ENCODE measurements around the gene COL6A5.
"Not testable (repeated sequence)": the region's sequence is repeated elsewhere in the genome, so short reads cannot be mapped to it uniquely, and the experiment has no call there.

Gene COL6A5

DNA sequence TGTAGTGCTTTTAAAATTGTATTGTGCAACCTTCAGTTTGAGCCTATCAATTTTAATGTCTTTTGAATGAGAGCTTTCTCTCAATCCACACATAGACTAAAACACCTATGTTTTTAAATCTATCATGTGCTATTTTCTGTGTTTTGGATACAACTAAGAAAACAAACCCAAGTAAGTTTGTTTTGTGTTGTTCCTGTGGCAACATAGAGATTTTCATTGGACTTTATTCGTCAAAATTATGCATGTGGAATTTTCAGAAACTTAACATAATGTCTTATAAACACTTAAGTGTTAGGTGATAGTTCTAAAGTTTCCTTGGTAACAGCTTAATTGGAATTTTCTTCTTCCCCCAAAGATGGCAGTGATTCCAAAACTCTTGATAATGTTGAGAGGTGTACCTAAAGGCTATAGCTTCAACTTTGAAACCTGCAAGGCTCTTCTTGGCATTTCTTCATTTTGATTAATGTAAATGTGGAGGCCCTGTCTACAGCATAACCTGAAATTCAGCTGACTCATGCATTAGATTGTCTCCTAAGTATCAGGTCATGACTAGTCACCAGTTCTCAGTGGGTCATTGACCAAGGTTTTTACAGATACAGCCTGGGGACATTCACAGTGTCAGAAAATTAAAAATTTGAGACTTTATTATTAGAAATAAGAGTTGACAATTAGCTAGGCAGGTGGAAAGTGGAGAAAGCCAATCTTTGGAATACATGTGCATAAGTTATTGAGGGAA is 44.4 kb downstream of the COL6A5 start:
- no peak for DNase-seq

DNA sequence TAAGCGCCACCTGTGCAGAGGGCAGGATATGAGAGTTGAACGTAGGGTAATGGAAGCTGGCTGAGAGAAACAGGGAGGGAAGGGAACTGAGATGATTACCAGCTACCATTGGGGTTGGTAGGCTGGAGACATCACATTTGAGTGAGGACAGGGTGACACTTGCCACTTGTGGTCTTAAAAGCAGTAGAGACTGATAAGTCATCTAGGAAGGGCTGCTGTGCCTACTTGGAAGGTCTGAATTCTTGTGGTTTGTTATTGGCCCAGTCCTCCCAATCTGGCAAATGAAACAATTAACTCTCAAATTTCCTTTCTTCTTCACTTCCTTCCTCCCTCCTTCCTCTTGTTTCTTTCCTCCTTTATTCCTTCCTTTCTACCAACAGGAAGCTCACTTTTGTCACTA is 46.8 kb downstream of the COL6A5 start:
- DNase-seq, result no peak

DNA sequence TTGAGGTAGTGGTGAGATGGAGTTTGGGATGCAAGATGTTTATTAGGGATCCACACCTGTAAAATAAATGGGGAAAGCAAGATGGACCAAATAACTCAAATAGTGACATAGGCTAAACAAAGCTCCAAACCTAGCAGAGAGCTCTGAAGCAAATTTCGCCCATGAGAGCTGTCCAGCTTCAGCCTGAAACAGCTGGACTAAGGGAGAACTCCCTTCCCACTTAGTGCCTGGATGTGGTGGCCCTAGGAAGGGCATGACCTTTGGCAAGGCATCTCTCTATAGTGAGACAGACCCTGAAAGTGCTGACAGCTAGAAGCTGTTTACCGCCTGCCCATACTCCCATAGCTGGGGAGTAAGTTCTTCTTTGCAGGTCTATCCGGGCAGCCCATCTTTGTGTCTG is 48.1 kb downstream of the COL6A5 start:
- no peak for DNase-seq

DNA sequence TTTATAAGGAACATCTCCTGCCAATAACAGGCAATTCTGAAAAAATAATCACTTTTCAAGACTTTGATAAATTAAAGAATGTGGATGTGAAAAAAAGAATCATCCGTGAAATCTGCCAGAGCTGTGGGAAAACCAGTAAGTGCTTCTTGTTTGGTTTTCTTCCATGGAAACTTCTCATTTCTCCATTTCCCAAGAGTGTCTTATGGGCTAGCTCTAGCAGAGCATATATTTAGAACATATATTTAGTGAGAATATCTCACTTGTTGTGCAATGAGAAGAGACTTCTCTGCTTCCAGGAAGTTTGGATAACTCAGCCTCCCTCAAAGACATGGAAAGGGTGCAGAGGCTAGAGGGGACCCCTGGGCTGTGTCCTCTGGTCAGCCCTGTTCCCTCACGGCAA is 49.9 kb downstream of the COL6A5 start:
- no peak for DNase-seq

DNA sequence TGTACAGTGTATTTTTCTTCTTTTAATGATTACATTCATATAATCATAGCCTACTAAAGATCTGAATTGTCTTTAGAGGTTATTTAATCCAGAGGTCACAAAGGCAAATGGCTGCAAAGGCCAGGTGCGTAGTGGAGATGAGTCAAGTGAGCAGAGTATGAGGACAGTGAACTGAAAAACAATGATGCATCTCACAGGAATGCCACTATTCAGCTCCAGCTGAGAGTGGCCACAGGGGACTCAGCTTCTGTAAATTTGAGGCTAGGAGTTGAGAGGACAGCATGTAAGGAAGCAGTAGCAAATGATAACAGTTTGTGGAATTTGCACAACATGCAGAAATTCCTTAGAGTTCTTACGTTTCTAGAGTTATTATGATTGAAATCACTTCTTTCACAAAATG is 50.4 kb downstream of the COL6A5 start:
- no peak for DNase-seq

DNA sequence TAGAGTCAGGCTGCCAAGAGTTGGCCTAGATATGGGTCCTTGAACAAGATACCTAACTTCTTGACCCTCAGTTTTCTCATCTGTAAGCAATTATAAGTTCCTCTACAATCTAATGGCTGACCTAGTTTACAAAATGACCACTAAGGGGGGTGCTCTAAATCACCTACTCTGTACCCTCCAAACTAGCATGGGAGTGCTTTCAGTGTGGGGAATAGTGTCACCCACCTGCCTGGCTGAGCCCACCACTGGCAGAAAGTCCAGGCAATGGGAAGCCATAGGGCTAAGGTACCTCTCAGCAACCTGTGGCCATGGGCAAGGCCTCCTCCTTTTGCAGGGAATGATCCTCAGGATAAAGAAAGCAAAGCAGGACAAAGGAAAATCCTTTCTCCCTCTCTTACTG is 58.9 kb downstream of the COL6A5 start:
- DNase-seq, result no peak

DNA sequence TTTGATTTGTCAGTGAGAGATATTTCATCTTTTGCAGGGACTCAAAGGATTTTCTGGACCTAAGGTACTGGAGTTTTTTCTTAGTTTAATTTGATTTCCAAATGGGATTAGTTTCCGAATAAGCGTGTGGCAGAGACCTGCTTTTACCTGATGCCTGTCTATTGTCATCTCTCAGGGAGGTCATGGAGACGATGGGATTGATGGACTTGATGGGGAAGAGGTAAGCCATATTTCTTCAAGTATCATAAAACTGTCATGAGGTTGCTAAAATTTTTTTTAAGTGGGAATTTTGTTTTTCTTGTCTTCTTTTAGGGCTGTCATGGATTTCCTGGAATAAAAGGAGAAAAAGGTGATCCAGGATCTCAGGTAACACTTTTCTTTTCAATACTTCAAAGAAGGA is 60.5 kb downstream of the COL6A5 start:
- DNase-seq, result no peak

DNA sequence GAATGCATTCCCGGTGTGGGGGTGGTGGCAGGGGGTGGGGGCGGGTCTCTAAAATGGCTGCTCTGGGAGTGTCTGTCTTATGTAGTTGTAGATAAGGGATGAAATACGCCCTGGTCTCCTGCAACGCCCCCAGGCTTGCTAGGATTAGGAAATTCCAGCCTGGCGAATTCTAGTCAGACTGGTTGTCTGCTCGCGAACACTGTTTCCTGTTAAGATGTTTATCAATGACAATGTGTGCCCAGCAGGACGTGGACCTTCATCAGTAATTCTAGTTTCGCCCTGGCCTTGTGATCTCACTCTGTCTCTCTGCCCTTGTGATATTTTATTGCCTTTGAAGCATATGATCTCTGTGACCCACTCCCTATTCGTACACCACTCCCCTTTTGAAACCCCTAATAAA is 62.8 kb downstream of the COL6A5 start:
- DNase-seq, result not testable (repeated sequence)

DNA sequence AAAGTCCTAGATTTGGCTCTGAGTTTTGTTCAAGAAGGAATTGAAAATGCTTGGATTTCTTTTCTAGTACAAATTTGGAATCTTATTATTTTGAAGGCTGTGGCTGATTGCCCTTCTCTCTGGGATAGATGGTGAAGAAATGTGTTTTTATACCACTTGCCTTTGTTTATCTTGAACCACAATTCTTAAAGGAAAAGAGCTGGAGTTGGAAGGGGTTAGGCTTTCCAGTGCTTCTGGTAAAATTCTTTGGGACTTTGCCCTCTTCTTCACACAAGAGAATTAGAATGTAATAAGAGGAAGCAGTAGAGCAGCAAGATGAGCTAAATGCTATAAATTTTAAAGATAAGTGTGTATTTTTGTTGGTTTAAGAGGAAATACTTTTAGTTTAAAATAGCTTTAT is 65.8 kb downstream of the COL6A5 start:
- DNase-seq, result no peak

DNA sequence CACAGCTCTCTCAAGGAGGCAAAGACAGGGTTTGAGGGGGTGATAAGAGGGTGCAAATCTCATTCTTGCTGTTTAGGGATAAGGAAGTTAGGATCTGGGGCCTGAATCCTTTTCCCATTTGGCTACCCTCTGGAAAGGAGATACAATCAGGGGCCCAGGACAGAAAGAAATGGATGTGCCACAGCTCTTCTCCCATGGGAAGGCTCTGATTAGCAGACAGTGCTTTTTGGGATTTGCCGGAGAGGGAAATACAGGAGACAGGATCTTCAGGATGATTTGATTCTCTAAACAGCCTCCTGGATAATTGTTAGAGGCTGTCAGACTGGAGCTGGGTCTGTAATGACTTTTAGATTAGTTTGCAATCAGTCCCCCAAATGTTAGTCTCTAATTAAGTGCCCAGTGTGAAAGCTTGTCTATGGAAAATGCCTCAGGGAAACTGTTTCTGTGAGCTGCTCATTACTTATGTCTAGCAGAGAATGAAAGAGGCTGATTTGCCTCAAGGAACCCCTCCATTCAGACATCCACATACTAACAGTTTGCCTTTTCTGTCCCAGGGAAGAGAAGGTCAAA is 67.6 kb downstream of the COL6A5 start:
- DNase-seq, result no peak

DNA sequence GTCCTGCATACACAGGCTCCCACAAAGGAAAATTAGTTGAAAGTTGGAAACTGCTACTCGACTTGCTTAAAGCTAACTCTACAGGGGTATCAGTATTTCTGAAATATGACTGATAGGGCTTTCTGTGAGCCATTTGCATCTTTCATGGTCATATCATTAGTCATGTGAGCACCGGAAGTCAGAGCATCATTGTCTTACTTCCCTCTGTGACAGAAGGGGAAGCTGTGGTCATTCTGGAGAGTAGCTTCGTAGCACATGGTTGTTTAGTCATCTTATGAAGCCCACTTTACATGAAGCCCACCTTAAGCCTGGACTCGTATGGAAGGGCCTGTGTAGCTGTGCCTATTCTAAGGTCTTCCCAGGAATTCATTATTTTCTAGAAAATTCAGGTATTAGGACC is 69.0 kb downstream of the COL6A5 start:
- no peak for DNase-seq

DNA sequence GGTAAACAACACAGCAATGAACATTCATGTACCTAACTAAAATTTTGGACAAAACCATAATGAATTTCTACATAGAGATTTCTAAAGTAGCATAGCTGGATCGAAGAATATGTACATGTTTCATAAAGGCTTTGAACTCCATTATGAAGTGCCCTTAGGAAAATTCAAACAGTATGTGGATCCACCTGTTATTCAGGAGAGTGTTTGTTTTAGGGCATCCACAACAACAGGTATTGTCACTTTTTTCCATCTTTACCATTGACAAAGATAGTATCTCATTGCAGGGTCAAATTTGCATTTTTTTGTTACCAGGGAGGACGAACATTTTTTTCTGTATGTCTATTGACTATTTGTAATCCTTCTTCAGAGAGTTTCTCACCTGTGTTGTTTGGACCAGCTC is 75.0 kb downstream of the COL6A5 start:
- DNase-seq, result no peak

DNA sequence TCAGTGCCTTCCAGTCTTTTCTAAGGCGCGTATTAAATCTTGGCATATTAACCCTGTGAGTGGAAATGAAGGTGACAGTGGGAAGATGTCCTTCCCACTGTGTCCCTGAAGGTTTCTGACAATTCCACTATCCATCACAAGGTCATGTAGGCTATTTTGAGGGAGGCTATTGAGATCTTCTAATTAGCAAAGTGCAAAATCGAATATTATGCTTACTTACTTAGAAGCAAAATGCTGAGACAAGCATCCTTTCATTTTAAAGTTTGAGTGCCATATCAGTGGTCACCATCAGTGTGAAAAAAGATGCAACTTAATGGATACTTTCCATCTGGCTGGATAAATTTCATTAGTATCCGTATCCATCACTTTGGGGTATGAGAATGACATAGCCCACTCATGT is 77.6 kb downstream of the COL6A5 start:
- no peak for DNase-seq

DNA sequence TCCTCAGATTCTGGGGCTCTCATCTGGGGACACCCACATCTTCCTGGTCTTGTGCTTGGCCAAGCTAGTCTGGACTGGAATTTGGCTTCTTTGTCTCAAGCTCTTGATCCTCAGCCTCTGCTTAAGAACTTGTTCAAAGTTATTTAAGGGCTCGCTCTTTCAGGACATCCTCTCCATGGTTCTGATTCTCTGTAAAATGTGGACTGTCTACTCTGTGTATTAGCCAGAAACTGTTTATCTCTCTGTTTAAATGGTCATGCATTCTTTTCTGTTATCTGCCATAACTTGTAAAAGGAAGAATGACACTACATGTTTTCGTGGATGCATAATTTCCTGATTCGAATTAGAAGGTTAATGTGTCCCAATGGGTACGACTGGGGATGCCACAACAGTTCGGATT is 79.4 kb downstream of the COL6A5 start:
- DNase-seq, result no peak

DNA sequence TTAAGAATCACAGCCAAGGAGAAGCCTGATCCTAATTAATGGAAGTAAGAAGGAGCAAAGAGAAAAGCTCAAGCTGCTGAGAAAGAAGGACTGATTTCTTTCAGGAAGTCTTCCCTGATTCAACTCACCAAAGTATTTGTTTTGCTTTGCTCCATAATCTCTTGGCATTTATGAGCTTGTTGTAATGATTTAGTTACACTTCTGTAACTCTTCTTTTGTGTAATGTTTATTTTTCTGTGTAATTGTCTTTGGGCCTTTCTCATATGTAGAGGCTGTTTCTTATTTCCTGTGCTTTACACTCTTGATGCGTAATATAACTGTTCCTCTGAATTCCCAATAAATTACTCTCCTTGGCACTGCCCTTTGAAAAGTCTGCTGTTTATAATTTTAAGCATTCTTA is 80.0 kb downstream of the COL6A5 start:
- peak; percentile 7 for DNase-seq

DNA sequence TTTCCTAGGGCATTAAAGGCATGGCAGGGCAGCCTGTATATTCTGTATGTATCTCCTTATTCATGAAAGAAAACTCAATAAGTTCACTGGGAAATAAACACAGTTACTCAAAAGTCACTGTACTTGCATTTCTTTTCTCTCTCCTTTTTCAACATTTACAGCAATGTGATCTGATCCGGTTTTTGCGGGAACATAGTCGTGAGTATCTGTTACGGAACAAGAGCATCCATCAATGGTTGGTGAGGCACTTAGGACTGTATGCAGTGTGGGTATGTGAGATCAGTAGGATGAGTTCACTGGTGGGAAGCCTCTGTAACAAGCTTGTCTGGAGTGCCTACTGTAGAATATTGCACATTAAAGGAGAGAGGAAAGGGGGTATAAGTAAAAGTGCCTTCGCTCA is 80.7 kb downstream of the COL6A5 start:
- no peak for DNase-seq

DNA sequence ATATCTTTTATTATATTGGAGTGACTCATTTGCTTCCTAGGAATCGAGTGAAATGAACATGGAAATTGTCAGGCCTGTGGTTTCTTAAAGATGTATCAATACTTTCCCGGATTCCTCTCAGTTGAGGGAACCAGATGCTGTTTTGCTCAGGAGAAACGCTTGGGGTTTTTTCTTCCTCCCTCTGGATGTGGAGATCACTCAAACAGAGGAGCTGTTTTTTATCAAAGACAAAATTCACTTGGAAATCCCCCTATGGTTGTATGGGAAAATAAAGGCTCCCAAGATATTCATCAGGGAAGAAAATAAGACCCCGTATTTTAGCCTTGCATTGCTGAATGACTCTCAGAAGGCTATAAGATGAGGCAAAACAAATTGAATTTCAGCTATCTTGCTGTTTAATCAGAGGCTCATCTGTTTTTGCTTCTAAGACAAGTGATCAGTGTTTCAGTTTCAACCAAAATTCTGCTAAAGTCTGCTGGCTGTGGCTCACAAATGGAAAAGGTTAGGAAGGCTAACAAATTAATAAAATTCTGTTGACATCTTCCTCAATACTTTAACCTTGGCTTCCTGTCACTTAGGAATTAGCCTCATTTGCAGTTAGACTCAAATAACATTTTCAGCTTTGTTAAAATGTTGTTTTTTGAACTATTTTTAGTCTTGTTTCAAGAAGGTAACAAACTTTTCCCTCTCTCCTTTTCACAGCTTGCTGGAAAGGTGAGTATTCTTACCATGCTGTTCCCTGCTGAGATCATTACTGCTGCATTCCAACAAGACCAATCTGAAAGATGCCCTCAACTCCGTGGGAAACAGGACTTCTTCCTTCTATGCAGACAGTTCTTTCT is 83.6 kb downstream of the COL6A5 start:
- DNase-seq, result no peak

DNA sequence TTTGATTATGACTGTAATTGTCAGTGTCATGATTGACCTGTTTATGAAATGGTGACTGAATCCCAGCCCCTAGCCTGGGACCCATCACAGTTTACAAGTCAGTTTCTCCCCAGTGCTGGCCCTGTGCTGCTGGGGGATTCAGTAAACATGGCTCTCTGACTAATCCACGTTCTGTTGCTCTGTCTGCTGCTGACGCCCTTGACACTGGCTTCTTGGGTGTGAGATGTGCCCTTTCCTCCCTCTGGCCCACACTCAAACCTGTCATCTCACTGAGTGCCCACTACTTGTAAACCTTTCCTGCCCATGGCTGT is 84.2 kb downstream of the COL6A5 start:
- no peak for DNase-seq

DNA sequence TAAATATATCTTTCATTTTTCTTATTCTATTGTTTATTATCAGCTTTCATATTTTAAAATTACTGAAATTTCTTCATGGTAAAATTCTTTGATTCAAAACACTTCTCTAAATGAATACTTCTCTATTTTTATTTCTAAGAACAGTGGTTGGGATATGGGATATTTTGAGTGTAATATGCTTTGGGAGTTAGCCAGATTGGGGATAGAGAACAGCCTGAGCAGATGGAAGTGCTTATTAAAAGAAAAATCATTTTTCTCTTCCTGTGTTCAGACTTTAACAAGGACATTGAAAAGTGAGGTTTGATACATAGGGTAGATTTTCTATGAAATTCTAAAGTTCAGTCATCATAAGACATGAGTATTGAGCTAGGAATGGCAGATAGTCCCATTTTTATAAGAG is 84.8 kb downstream of the COL6A5 start:
- DNase-seq, result no peak

DNA sequence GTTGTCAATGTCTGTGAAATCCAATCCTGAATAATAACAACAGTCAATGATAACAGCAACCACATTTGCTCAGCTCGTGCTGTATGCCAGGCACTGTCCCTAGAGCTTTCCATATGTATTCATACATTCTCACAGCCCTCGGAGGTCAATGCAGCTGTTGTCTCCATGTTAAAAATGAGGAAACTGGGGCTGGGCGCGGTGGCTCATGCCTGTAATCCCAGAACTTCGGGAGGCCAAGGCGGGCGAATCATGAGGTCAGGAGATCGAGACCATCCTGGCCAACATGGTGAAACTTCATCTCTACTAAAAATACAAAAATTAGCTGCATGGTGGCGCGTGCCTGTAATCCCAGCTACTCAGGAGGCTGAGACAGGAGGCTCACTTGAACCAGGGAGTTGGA is 86.6 kb downstream of the COL6A5 start:
- DNase-seq, result not testable (repeated sequence)

DNA sequence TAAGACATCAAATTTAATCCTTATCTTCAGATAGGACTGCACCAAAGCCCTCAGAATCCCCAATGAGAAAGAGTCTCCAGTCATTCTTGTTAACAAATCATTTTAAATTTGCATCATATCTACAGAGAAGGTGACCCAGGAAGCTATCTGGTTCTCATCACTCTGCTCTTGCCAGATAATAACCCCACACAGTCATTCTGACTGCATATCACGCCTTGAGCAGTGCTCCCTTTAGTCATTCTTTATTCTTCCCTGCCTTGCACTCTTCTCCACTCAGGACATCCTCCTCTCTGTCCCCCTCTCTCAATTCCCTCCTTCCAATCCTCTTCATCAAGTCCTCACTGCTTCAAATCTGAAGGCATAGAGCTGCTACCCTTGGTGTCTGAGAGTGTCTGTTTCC is 87.8 kb downstream of the COL6A5 start:
- no peak for DNase-seq

DNA sequence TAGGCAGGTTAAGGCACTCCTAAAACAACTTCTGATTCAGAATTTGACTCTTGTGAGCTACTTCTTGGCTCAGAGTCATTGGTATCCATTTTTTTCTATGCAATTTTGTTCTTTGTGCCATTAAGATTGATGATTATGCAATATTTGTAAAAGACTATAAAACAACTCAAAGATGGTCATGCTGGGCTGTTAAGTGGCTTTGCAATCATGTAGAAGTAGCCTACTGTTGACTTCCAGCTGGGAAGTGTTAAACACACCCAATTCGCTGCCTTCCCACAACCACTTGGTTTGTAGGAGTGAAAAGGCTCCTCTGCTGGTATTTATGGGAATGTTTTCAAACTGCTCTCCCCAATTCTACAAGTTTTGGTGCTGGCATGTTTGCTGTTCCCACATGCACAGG is 96.8 kb downstream of the COL6A5 start:
- DNase-seq, result no peak

DNA sequence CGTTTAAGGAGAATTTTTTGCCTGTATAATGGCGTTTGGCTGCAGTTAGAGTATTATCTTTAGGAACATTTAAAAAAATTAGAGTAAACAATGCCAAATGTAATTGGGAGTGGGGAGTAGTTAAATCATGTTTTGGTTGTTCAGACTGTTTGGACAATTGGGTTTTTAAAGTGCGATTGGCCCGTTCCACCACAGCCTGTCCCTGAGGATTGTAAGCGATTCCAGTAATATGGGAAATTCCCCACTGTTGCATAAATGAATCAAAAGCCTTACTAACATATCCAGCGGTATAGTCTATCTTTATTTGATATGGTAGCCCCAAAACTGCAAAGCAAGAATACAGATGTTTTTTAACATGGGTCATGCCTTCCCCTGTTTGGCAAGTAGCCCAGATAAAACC is 101.4 kb downstream of the COL6A5 start:
- DNase-seq, result not testable (repeated sequence)

DNA sequence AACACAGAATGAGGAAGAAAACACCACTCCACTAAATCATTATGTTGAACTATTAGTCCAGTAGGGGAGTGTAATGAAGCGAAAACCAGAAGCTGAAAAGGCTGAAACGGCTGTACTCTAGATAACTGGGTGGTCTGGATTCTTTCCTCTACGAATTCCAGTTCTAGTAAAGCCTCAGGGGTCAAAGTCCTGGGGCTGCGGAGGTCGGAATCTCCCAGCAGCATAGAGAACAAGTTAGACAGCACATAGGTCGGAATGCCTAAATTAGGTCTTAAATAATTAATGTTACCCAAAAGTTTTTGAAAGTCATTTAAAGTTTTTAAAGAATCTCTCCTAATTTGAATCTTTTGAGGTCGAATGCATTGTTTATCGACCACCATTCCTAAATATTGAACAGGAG is 102.7 kb downstream of the COL6A5 start:
- not testable (repeated sequence) for DNase-seq

DNA sequence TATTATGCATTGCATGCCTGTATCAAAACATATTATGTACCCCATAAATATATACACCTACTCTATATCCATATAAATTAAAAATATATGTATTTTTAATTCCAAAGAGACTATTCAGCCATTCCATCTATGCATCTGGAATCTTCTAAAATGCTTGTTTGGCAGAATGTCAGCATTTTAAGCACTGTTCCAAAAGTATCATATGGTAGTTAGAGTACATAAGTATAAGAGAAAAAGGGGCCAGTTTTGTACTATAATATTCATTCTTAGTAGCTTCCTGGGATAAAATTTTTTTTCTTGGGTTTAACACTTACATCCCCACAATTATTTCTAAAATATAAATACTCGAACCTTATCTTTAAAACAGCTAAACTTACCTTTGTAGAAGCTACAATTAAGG is 111.1 kb downstream of the COL6A5 start:
- DNase-seq, result no peak

All from NCI-H2029 (cell line).